HG02981 (cell line): ENCODE measurements around the gene ZNF581.

Experiments
- ATAC-seq: cut with Tn5 transposase; IDR thresholded peaks from one replicate; pipeline ENCODE4 v1.9.1; 2021; ENCODE audit warnings: mild to moderate bottlenecking, moderate library complexity; ENCODE audit not compliant: unreplicated experiment

The ZNF581 gene

GRCh38 chr19:55611300-55611982 is 32.0 kb upstream of the ZNF581 start:
- no peak for ATAC-seq

- ATAC-seq: no peak
Observed at GRCh38 chr19:55611983-55612645, 31.3 kb upstream of the ZNF581 start.

GRCh38 chr19:55613396-55613795 is 30.1 kb upstream of the ZNF581 start:
- ATAC-seq: no peak

- ATAC-seq: no peak
Observed at GRCh38 chr19:55613930-55614710, 29.3 kb upstream of the ZNF581 start.

GRCh38 chr19:55614711-55615542 is 28.5 kb upstream of the ZNF581 start:
- ATAC-seq: no peak

GRCh38 chr19:55615543-55616394 is 27.7 kb upstream of the ZNF581 start:
- no peak for ATAC-seq

GRCh38 chr19:55616395-55616875 is 27.0 kb upstream of the ZNF581 start:
- no peak for ATAC-seq

GRCh38 chr19:55617426-55617825 is 26.0 kb upstream of the ZNF581 start:
- no peak for ATAC-seq

GRCh38 chr19:55618426-55618825 is 25.0 kb upstream of the ZNF581 start:
- no peak for ATAC-seq

- ATAC-seq: no peak
Observed at GRCh38 chr19:55619286-55619685, 24.2 kb upstream of the ZNF581 start.

- no peak for ATAC-seq
Observed at GRCh38 chr19:55620410-55621204, 22.8 kb upstream of the ZNF581 start.

GRCh38 chr19:55621205-55621672 is 22.2 kb upstream of the ZNF581 start:
- no peak for ATAC-seq

GRCh38 chr19:55621673-55622231 is 21.7 kb upstream of the ZNF581 start:
- no peak for ATAC-seq

- ATAC-seq: no peak
Observed at GRCh38 chr19:55622242-55622969, 21.0 kb upstream of the ZNF581 start.

- ATAC-seq: no peak
Observed at GRCh38 chr19:55623130-55623529, 20.3 kb upstream of the ZNF581 start.

- ATAC-seq: no peak
Observed at GRCh38 chr19:55623561-55623960, 19.9 kb upstream of the ZNF581 start.

GRCh38 chr19:55624109-55625003 is 19.1 kb upstream of the ZNF581 start, which contains the start of gene ZNF784:
TSS of gene ZNF784 (minus strand) at chr19:55624566. CDS start at chr19:55624561, 5 bp downstream.
- no peak for ATAC-seq
